Stomach (tissue), 9 donors: Measurements from ENCODE around the gene ATP6V1C2. TPM values are rescaled to one million over a fixed set of nuclear protein-coding genes. Genes with fewer than 3 reads are reported as not detected.

Source experiments
- DNase-seq, 2 donors: peaks; one replicate each; pipeline versions ENCODE4 v3.0.0 to v3.0.0-alpha.2; 2013 to 2019
- H3K27ac ChIP-seq, 5 donors: fragments of 200-600 bp in 4 of 5; sonication (generic) in 4 of 5; one replicate each; pipeline ENCODE4 v1.5.1; 2013 to 2019; ENCODE audit warnings: mild to moderate bottlenecking in 1 of 5, moderate library complexity in 1 of 5
- H3K27me3 ChIP-seq, 3 donors: fragments of 200-600 bp; sonication (generic); one replicate each; pipeline ENCODE4 v1.5.1; 2017 to 2019; ENCODE audit warnings: mixed run types in 1 of 3
- H3K36me3 ChIP-seq, 4 donors: fragments of 200-600 bp; sonication (generic); 1 replicate in 3 of 4; 2 replicates in 1 of 4; pipeline ENCODE4 v1.5.1; 2016 to 2019
- H3K4me1 ChIP-seq, 4 donors: fragments of 200-600 bp; sonication (generic); one replicate each; pipeline ENCODE4 v1.5.1; 2016 to 2019
- H3K4me3 ChIP-seq, 4 donors: fragments of 200-600 bp; sonication (generic) in 3 of 4; one replicate each; pipeline ENCODE4 v1.5.1; 2016 to 2019; ENCODE audit warnings: mild to moderate bottlenecking in 1 of 4
- H3K9me3 ChIP-seq, 4 donors: fragments of 200-600 bp; sonication (generic); one replicate each; pipeline ENCODE4 v1.5.1; 2016 to 2019
- CTCF ChIP-seq, 7 experiments: fragments of 450-650 bp in 4 of 7; fragments of 200-600 bp in 3 of 7; sonication (generic) in 3 of 7; IDR thresholded peaks; one replicate each; pipeline ENCODE4 v1.5.1; 2016 to 2019; ENCODE audit warnings: antibody characterized with exemption in 7 of 7, control low read depth in 2 of 7, mild to moderate bottlenecking in 1 of 7
- EP300 ChIP-seq: sonication (generic); formaldehyde crosslinking; IDR thresholded peaks from one replicate; pipeline ENCODE4 v1.6.1; 2017; ENCODE audit warnings: antibody characterized with exemption
- POLR2A ChIP-seq, 4 donors: fragments of 450-650 bp; IDR thresholded peaks; one replicate each; pipeline ENCODE4 v1.6.1; 2016; ENCODE audit warnings: antibody characterized with exemption in 4 of 4, control low read depth in 2 of 4, mild to moderate bottlenecking in 1 of 4, moderate library complexity in 1 of 4
- POLR2AphosphoS5 ChIP-seq, 3 donors: sonication (generic); formaldehyde crosslinking; IDR thresholded peaks; one replicate each; pipeline ENCODE4 v1.6.1; 2016; ENCODE audit warnings: antibody characterized with exemption in 3 of 3
- WGBS, 5 donors: extraction: QIAGEN DNeasy Blood & Tissue Kit in 3 of 5; methylation state at CpG; one replicate each; pipeline versions ENCODE4 v1.1.5 to v1.1.7; 2013 to 2018; 5-methylcytosine and 5-hydroxymethylcytosine counted together
- intact Hi-C: fragments of 100-400 bp; cut with DNase I; formaldehyde crosslinking; loops from one replicate; pipeline ENCODE4 v1.15.1; 2023; ENCODE audit warnings: low total_unique reads
- polyA plus RNA-seq, 3 donors: library from polyadenylated mRNA; stranded (reverse); fragments of 200-250 nt; gene quantifications; one replicate each; pipeline ENCODE4 v1.2.3, GENCODE V29; 2013
- total RNA-seq, 5 donors: library from RNA; depleted of rRNA; stranded (reverse); fragments of >200 nt; gene quantifications; one replicate each; pipeline versions ENCODE4 v1.1.0 to v1.2.3, GENCODE V29; 2014 to 2016
- donor health status: healthy with polysubstance abuse.
- donor health status: Bipolar disorder and iron deficiency.
- donor health status: healthy.

The ATP6V1C2 gene
- total and polyA plus RNA-seq, 8 donors = 0.61 to 143 (median 1.1) TPM; not detected in 3

- 82 to 92% (median 90%) methylated on average over 8 of the region's 8 CpGs for WGBS, 5 donors
- no peaks in the 10 kb centered on the region for H3K4me1 ChIP-seq
- intact Hi-C loops = no loop called here
- TF ChIP-seq EP300 (no peak), CTCF (IDR thresholded peaks at IDR 0.05) (no peak), POLR2A (IDR thresholded peaks at IDR 0.05) (no peak), POLR2AphosphoS5 (IDR thresholded peaks at IDR 0.05) (no peak)
- no peaks in the 10 kb centered on the region for H3K36me3 ChIP-seq
- no peak overlapping the region for H3K27ac ChIP-seq
- H3K4me3 ChIP-seq = no peak overlapping the region
- no peak for DNase-seq
- H3K27me3 ChIP-seq = no peaks in the 10 kb centered on the region
- H3K9me3 ChIP-seq = no peaks in the 10 kb centered on the region
These were observed 32.4 kb downstream of the ATP6V1C2 start for GRCh38 chr2:10753876-10754275.

- no peak for TF ChIP-seq EP300
- 63 to 86% (median 79%) methylated on average over 7 of the region's 7 CpGs for WGBS, 5 donors
- Histone ChIP-seq H3K9me3 (no peaks in the 10 kb centered on the region), H3K4me3 (no peak overlapping the region), H3K27me3 (no peaks in the 10 kb centered on the region), H3K27ac (no peak overlapping the region), H3K4me1 (no peaks in the 10 kb centered on the region), H3K36me3 (no peaks in the 10 kb centered on the region)
- DNase-seq = no peak
- intact Hi-C loops = no loop called here
These were observed 34.2 kb downstream of the ATP6V1C2 start for GRCh38 chr2:10755621-10756020.

- Histone ChIP-seq H3K4me3 (no peak overlapping the region), H3K27ac (no peak overlapping the region), H3K27me3 (peaks cover 0 to 3% (median 0%) of the 10 kb centered on the region in 3 donors), H3K4me1 (no peaks in the 10 kb centered on the region), H3K36me3 (no peaks in the 10 kb centered on the region), H3K9me3 (no peaks in the 10 kb centered on the region)
- intact Hi-C loops = no loop called here
- TF ChIP-seq CTCF (IDR thresholded peaks at IDR 0.05) (no peak), EP300 (no peak), POLR2AphosphoS5 (IDR thresholded peaks at IDR 0.05) (no peak)
- DNase-seq = no peak
- WGBS, 5 donors = 84 to 94% (median 87%) methylated on average over 6 of the region's 6 CpGs
These were observed 36.4 kb downstream of the ATP6V1C2 start for GRCh38 chr2:10757814-10758286.

- TF ChIP-seq POLR2A (IDR thresholded peaks at IDR 0.05) (no peak), CTCF (IDR thresholded peaks at IDR 0.05) (no peak), EP300 (no peak), POLR2AphosphoS5 (IDR thresholded peaks at IDR 0.05) (no peak)
- intact Hi-C loops = no loop called here
- H3K27ac ChIP-seq = no peak overlapping the region
- H3K4me3 ChIP-seq = no peak overlapping the region
- no peak for DNase-seq
- no peaks in the 10 kb centered on the region for H3K9me3 ChIP-seq
- H3K27me3 ChIP-seq = peaks cover 0 to 10% (median 0%) of the 10 kb centered on the region in 3 donors
- H3K4me1 ChIP-seq = no peaks in the 10 kb centered on the region
- WGBS, 5 donors = 65 to 88% (median 74%) methylated on average over 9 to 11 of the region's 11 CpGs
- H3K36me3 ChIP-seq = no peaks in the 10 kb centered on the region
These were observed 37.8 kb downstream of the ATP6V1C2 start for GRCh38 chr2:10759151-10759714.

DNA sequence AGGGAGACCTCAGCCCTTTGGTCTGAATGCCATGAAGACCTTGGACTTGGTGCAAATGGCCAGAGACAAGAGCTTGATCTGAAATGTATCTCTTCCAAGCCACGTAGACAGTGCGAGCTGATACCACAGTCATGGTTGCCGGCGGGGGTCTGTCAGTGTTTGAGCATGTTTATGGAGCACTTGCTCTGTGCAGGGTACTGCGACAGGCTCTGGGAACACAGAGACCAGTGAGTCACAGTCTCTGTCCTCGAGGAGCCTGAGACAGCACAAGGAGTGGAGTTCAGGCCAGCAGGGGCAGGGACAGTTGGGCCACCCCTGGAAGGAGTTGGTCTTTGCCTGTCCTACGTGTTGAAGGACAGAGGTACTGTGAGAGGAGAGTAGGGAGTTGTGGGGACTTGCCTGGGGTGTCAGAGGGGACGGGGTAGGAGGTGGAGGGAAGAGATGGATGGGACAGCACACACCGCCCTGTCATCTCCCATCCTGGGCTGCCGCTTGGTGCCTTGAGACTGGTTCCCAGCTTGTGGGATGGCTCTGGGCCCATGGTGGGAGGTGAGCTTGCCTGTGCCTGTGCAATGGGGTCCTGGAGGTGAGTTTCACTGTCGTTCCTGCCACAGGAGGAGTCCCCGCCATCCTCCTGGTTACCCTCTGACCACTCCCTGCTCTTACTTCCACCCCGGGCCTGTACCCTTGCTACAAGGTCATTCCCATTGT, 39.5 kb downstream of the ATP6V1C2 start:
- Histone ChIP-seq H3K9me3 (no peaks in the 10 kb centered on the region), H3K27ac (no peak overlapping the region), H3K4me1 (peaks cover 0 to 7% (median 0%) of the 10 kb centered on the region in 4 donors), H3K36me3 (no peaks in the 10 kb centered on the region), H3K4me3 (no peak overlapping the region), H3K27me3 (peaks cover 0 to 10% (median 0%) of the 10 kb centered on the region in 3 donors)
- DNase-seq = no peak
- 83 to 89% (median 87%) methylated on average over 12 to 13 of the region's 13 CpGs for WGBS, 5 donors
- TF ChIP-seq POLR2AphosphoS5 (IDR thresholded peaks at IDR 0.05) = no peak
- TF ChIP-seq EP300 = no peak
- TF ChIP-seq POLR2A (IDR thresholded peaks at IDR 0.05) = no peak
- TF ChIP-seq CTCF (IDR thresholded peaks at IDR 0.05) = no peak
- intact Hi-C loops = no loop called here
